Left forelimb (tissue), 1 donor: ENCODE results near the gene G6PC1.
"Not testable (repeated sequence)": the region's sequence is repeated elsewhere in the genome, so short reads cannot be mapped to it uniquely, and the experiment has no call there.

Experiments
- DNase-seq: peaks from one replicate; pipeline ENCODE4 v3.0.0-alpha.2; 2018; ENCODE audit warnings: low spot score

G6PC1 gene

GRCh38 chr17:42901535-42902229 lies 1.1 kb downstream of the G6PC1 start:
- no peak for DNase-seq

DNA sequence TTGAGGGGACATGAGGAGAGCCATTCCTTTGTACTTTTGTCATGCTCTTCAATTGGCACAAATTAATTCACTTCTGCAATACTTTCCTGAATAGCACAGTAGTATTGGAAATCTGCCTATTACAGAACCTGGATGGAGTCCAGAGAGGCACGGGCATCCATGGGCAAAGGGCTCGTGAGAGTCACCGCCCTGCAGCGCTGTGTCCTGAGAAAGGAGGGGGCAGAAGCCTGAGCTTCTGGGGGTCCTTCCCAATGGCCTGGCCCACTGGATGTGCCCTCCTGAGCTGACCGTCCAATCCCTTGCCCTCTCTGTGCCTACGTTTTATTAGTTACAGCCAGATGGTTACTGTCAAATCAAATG lies 3.5 kb downstream of the G6PC1 start:
- DNase-seq, result no peak

- no peak for DNase-seq
Measured at GRCh38 chr17:42906772-42907446, 6.3 kb downstream of the G6PC1 start.

DNA sequence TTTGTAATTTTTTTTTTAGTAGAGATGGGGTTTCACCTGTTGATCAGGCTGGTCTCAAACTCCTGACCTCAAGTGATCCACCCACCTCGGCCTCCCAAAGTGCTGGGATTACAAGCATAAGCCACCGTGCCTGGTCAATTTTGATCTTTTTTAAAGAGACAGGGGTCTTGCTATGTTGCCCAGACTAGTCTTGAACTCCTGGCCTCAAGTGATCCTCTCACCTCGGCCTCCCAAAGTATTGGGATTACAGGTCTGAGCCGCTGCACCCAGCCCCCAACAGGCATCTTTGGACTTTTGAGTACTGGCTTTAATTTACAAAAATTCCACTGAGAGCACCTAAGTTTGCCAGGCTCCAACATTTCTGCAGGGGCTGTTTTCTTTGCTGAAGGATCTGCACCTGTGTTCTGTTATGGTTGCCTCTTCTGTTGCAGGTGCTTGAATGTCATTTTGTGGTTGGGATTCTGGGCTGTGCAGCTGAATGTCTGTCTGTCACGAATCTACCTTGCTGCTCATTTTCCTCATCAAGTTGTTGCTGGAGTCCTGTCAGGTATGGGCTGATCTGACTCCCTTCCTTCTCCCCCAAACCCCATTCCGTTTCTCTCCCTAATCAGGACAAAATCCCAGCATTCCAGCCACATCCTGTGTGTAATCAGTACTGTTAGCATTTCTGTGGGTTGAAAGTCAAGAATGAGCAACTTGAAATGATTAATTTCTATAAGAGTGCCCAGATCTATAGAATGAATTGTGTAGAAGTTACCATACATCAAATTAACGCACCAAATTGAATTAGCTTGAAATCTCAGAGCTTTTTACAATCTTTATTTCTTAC lies 8.5 kb downstream of the G6PC1 start:
- no peak for DNase-seq

GRCh38 chr17:42913522-42913921 lies 12.9 kb downstream of the G6PC1 start:
- no peak for DNase-seq

DNA sequence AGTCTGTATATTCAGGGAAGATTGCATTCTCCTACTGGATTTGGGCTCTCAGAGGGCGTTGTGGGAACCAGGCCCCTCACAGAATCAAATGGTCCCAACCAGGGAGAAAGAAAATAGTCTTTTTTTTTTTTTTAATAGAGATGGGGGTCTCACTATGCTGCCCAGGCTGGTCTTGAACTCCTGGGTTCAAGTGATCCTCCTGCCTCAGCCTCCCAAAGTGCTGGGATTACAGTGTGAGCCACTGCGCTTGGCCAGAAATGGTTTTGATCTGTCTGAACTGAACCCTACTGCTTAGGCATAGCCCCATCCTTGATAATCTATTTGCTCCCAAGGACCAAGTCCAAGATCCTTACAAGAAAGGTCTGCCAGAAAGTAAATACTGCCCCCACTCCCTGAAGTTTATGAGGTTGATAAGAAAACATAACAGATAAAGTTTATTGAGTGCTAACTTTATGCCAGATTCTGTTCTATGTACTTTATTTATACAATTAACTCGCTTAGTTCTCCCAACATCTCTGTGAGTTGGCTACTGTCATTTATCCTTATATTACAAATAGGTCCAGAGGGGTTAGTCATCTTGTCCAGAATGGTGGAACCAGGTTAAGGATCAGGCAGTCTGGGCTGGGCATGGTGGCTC lies 13.5 kb downstream of the G6PC1 start:
- no peak for DNase-seq

DNA sequence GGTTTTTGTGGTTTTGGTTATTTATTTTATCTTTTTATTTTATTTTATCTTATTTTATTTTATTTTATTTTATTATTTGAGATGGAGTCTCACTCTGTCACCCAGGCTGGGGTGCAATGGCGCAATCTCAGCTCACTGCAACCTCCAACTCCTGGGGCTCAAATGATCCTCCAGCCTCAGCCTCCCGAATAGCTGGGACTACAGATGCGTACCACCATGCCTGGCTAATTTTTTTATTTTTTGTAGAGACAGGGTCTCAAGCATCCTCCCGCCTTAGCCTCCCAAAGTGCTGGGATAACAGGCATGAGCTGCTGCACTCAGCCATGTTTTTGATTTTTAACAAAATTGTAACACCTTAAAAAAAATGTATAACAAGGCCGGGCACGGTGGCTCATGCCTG lies 14.7 kb downstream of the G6PC1 start:
- not testable (repeated sequence) for DNase-seq

- not testable (repeated sequence) for DNase-seq
Measured at GRCh38 chr17:42916388-42917235, 16.0 kb downstream of the G6PC1 start.

GRCh38 chr17:42917236-42917603 lies 16.6 kb downstream of the G6PC1 start:
- no peak for DNase-seq

DNA sequence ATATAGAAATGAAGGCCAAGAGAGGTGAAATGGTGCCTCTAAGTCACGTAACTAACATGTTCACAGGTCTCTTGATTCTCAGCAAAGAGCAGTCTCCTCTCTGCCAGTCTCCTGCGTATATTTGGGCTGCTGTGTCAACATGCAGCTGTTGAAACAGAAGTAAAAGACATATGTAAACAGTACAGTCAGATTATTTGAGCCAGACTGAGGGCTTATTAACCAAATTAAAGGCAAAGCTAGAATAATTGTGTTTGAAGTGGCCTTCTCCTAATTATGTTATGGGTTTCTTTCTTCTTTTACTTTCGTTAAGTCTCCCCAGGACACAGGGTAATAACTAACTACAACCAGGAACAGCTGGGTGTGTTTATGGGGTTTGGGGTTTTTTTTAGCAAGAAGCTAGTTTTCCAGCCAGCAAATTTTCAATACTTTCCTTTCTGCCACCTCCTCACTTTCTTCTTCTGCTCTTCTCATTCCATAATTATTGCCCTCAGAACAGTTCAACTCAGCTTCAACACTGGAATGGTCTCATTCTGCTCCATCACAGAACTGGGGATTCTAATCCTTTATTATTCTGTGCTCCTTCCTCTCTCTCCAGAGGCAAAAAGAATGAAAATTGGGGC lies 18.4 kb downstream of the G6PC1 start:
- no peak for DNase-seq

DNA sequence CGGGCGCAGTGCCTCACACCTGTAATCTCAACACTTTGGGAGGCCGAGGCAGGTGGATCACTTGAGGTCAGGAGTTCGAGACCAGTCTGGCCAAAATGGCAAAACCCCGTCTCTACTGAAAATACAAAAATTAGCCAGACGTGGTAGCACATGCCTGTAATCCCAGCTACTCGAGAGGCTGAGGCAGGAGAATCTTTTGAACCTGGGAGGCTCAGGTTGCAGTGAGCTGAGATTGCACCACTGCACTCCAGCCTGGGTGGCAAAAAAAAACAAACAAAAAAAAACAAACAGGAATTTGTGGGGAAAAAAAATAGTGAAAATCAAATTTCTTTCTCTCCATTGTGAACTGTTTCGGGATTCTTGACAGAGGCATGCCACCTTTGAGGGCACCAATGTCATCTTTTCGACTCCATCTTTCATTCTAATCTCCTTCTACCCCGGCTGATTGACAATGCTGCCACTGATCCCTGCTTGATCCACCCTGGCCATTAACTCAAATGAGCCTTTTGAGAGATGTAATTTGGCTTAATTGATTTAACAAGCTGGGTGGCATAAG lies 19.0 kb downstream of the G6PC1 start:
- DNase-seq, result not testable (repeated sequence)

DNA sequence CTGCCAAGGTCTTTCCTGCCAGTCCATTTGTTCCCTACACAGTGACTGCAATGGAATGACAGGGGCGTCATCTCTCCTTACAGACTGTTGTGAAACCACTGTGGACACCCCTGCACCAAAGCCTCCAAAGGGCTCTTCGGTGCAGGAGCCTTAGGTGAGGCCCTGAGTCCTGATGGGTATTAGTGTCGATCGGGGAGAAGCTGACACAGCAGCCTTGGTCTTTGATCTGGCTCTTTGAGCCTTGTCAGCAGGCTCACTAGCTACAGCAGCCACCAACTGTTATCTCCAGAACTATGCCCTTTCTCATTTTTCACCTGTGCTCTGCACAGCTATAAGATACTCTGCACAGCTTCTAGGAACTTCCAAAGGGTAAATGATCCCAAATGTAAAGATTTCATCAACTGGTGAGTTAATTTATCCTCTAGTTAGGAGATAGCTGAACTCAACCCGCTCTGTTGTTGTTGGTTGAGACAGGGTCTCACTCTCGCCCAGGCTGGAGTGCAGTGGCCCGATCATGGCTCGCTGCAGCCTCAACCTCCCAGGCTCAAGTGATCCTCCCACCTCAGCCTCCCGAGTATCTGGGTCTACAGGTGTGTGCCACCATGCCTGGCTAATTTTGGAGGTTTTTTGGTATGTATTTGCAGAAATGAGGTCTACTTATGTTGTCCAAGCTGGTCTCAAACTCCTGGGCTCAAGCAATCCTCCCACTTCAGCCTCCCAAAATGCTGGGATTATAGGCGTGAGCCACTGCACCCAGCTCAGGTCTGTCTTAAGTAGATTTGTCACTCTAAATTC lies 19.7 kb downstream of the G6PC1 start:
- no peak for DNase-seq

GRCh38 chr17:42920922-42921321 lies 20.3 kb downstream of the G6PC1 start:
- DNase-seq, result no peak

GRCh38 chr17:42922294-42922693 lies 21.7 kb downstream of the G6PC1 start:
- no peak for DNase-seq

GRCh38 chr17:42923472-42923871 lies 22.9 kb downstream of the G6PC1 start:
- DNase-seq, result not testable (repeated sequence)

DNA sequence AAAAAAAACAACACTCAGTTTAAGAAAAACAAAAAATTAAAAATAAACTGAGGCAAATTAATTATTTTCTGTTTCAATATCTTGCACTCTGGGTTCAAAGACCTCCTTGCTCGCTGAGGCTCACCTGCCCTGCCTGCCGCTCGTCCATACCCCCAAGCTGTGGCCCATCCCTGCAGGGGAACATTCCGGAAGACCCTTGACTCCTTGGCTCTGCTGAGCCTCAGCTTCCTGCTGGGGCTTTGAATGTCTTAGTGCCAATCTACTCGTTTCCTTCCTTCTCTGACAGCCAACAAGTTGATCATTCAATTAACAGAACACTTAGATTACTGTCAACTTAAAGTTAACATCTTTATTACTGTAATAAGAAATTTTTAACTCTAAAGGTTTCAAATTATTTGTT lies 24.3 kb downstream of the G6PC1 start:
- no peak for DNase-seq

- no peak for DNase-seq
Measured at GRCh38 chr17:42928714-42929496, 28.3 kb downstream of the G6PC1 start.

GRCh38 chr17:42929497-42929844 lies 28.9 kb downstream of the G6PC1 start:
- no peak for DNase-seq
